K562 (cell line): Measurements from ENCODE around the gene ENKUR. TPM values are rescaled to one million over a fixed set of nuclear protein-coding genes. Genes with fewer than 3 reads are reported as not detected.
A peak's percentile ranks its signal among the peaks of the same experiment; 100 is the strongest.

Experiments
- CAMTA2 ChIP-seq: fragments of 250-450 bp; sonication (Bioruptor Pico); conservative IDR thresholded peaks from 2 replicates; pipeline ENCODE4 v1.5.1; 2022
- E2F6 ChIP-seq, 2 experiments: IDR thresholded peaks; 2 replicates each; pipeline ENCODE4 v1.6.1; 2011; ENCODE audit warnings: borderline replicate concordance in 1 of 2, control low read depth in 1 of 2, low read depth in 1 of 2, low read length in 1 of 2, mild to moderate bottlenecking in 1 of 2, mixed read lengths in 1 of 2, moderate library complexity in 1 of 2; ENCODE audit not compliant: insufficient read depth in 1 of 2, insufficient read length in 1 of 2, poor library complexity in 1 of 2, severe bottlenecking in 1 of 2; ENCODE audit errors: extremely low read depth in 1 of 2
- EZH2 ChIP-seq: IDR thresholded peaks from 2 replicates; pipeline ENCODE4 v1.6.1; 2012; ENCODE audit warnings: low read depth, mild to moderate bottlenecking, inconsistent platforms, low read length, borderline replicate concordance
- HMG20B ChIP-seq: fragments of 250-450 bp; sonication (Bioruptor Pico); IDR thresholded peaks from 2 replicates; pipeline ENCODE4 v1.5.0; 2021; ENCODE audit warnings: mild to moderate bottlenecking
- HNRNPL ChIP-seq: fragments of 200-400 bp; formaldehyde crosslinking; IDR thresholded peaks from 2 replicates; pipeline ENCODE4 v1.6.1; 2017; ENCODE audit warnings: low read depth, mild to moderate bottlenecking, low read length
- IRF2 ChIP-seq: sonication (generic); formaldehyde crosslinking; IDR thresholded peaks from 2 replicates; pipeline ENCODE4 v1.8.1; 2022; ENCODE audit warnings: mild to moderate bottlenecking, missing genetic modification reagents
- JUND ChIP-seq, 2 experiments: IDR thresholded peaks; 2 replicates in 1 of 2; 3 replicates in 1 of 2; pipeline ENCODE4 v1.6.1; 2011; ENCODE audit warnings: borderline replicate concordance in 2 of 2, low read depth in 2 of 2, low read length in 2 of 2, improper control_type of control experiment in 1 of 2, missing biosample characterization in 1 of 2, missing genetic modification characterization in 1 of 2, missing genetic modification reagents in 1 of 2
- NFRKB ChIP-seq: fragments of 450-650 bp; IDR thresholded peaks from 2 replicates; pipeline ENCODE4 v1.6.1; 2016; ENCODE audit warnings: low read depth
- PHB2 ChIP-seq: fragments of 450-650 bp; IDR thresholded peaks from 2 replicates; pipeline ENCODE4 v1.6.1; 2017; ENCODE audit warnings: low read depth
- POLR2H ChIP-seq: IDR thresholded peaks from 2 replicates; pipeline ENCODE4 v1.6.1; 2016; ENCODE audit warnings: missing genetic modification characterization, low read depth, mild to moderate bottlenecking, control low read depth, missing compliant biosample characterization, moderate library complexity
- SPI1 ChIP-seq: IDR thresholded peaks from 2 replicates; pipeline ENCODE4 v1.6.1; 2011; ENCODE audit warnings: low read depth, low read length, control low read depth, borderline replicate concordance
- TAF15 ChIP-seq: fragments of 200-400 bp; formaldehyde crosslinking; IDR thresholded peaks from 2 replicates; pipeline ENCODE4 v1.6.1; 2017; ENCODE audit warnings: mild to moderate bottlenecking, low read depth, low read length, moderate library complexity
- XRCC3 ChIP-seq: fragments of 450-650 bp; IDR thresholded peaks from 2 replicates; pipeline ENCODE4 v1.6.1; 2017; ENCODE audit warnings: mild to moderate bottlenecking, moderate library complexity
- ZFP1 ChIP-seq: fragments of 450-650 bp; formaldehyde crosslinking; IDR thresholded peaks from 2 replicates; pipeline ENCODE4 v1.4.0; 2020; ENCODE audit warnings: mild to moderate bottlenecking, mixed read lengths
- ZNF184 ChIP-seq: sonication (generic); formaldehyde crosslinking; IDR thresholded peaks from 2 replicates; pipeline ENCODE4 v1.5.0; 2020; ENCODE audit warnings: missing genetic modification reagents
- ZNF282 ChIP-seq: sonication (generic); formaldehyde crosslinking; IDR thresholded peaks from 2 replicates; pipeline ENCODE4 v1.8.1; 2023; ENCODE audit warnings: missing genetic modification reagents
- polyA plus RNA-seq, 8 experiments: library from polyadenylated mRNA; depleted of rRNA in 4 of 8; stranded (reverse) in 5 of 8; unstranded in 3 of 8; fragments of >200 nt; fragmentation: Nextera tagmentation in 2 of 8; fragmentation: Illumina TruSeq in 1 of 8; extraction: Ambion mirVana in 2 of 8; extraction: Trizol in 1 of 8; gene quantifications; 2 replicates each; pipeline versions ENCODE4 v1.2.1 to v1.2.3, GENCODE V29; 2011 to 2014; ENCODE audit warnings: inconsistent platforms in 1 of 8, missing spikeins in 1 of 8
- total RNA-seq, 7 experiments: library from RNA; depleted of rRNA in 6 of 7; stranded (reverse); fragments of >200 nt in 6 of 7; fragmentation: Illumina TruSeq in 2 of 7; extraction: Trizol in 2 of 7; gene quantifications; 2 replicates each; pipeline versions ENCODE4 v1.2.1 to v1.2.3, GENCODE V29; 2011 to 2021; ENCODE audit warnings: low replicate concordance in 1 of 7
- TF ChIP-seq, protein P1 (sequence below): fragments of 450-650 bp; IDR thresholded peaks from 2 replicates; pipeline ENCODE4 v1.6.1; 2017; ENCODE audit warnings: antibody characterized with exemption, mild to moderate bottlenecking
- TF ChIP-seq, protein P2 (sequence below): fragments of 450-650 bp; formaldehyde crosslinking; IDR thresholded peaks from 2 replicates; pipeline ENCODE4 v1.4.0; 2022; ENCODE audit warnings: missing genetic modification characterization
- TF ChIP-seq, protein P3 (sequence below): fragments of 450-650 bp; IDR thresholded peaks from 2 replicates; pipeline ENCODE4 v1.6.1; 2014; ENCODE audit warnings: low read depth, mild to moderate bottlenecking, moderate library complexity, borderline replicate concordance

ENKUR gene
- total and polyA plus RNA-seq, 9 of the 15 experiments (the other 6 are each of a cell fraction or from before 2014, with no cell fraction given) = 0.06 to 0.46 (median 0.20) TPM

- TF ChIP-seq, protein P1, sequence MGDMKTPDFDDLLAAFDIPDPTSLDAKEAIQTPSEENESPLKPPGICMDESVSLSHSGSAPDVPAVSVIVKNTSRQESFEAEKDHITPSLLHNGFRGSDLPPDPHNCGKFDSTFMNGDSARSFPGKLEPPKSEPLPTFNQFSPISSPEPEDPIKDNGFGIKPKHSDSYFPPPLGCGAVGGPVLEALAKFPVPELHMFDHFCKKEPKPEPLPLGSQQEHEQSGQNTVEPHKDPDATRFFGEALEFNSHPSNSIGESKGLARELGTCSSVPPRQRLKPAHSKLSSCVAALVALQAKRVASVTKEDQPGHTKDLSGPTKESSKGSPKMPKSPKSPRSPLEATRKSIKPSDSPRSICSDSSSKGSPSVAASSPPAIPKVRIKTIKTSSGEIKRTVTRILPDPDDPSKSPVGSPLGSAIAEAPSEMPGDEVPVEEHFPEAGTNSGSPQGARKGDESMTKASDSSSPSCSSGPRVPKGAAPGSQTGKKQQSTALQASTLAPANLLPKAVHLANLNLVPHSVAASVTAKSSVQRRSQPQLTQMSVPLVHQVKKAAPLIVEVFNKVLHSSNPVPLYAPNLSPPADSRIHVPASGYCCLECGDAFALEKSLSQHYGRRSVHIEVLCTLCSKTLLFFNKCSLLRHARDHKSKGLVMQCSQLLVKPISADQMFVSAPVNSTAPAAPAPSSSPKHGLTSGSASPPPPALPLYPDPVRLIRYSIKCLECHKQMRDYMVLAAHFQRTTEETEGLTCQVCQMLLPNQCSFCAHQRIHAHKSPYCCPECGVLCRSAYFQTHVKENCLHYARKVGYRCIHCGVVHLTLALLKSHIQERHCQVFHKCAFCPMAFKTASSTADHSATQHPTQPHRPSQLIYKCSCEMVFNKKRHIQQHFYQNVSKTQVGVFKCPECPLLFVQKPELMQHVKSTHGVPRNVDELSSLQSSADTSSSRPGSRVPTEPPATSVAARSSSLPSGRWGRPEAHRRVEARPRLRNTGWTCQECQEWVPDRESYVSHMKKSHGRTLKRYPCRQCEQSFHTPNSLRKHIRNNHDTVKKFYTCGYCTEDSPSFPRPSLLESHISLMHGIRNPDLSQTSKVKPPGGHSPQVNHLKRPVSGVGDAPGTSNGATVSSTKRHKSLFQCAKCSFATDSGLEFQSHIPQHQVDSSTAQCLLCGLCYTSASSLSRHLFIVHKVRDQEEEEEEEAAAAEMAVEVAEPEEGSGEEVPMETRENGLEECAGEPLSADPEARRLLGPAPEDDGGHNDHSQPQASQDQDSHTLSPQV = 0 out of 2 replicates have a peak, but pooled peaks have one; percentile 38
- TF ChIP-seq ZNF282 (CRISPR knock-in tag) (no peak), NFRKB (no peak), HMG20B (CRISPR knock-in tag) (no peak), IRF2 (CRISPR knock-in tag) (no peak), ZNF184 (no peak), POLR2H (tag) (no peak), PHB2 (no peak), CAMTA2 (CRISPR knock-in tag) (no peak), E2F6 (IDR thresholded peaks at IDR 0.05; ENCODE audit: borderline replicate concordance in 1 of 2, extremely low read depth in 1 of 2, insufficient read depth in 1 of 2, insufficient read length in 1 of 2, low read depth in 1 of 2, low read length in 1 of 2, poor library complexity in 1 of 2, severe bottlenecking in 1 of 2) (no peak), JUND (IDR thresholded peaks at IDR 0.05; ENCODE audit: borderline replicate concordance, low read depth, low read length) (0 out of 2 replicates have a peak, but pooled peaks have one; percentile 22), JUND (tag; IDR thresholded peaks at IDR 0.05; ENCODE audit: borderline replicate concordance, low read depth, low read length) (no peak), HNRNPL (no peak), XRCC3 (no peak), EZH2 (no peak), ZFP1 (CRISPR knock-in tag) (no peak), SPI1 (peak; percentile 3; the same call in 1 of the 2 replicates), TAF15 (no peak)
- TF ChIP-seq, protein P2, sequence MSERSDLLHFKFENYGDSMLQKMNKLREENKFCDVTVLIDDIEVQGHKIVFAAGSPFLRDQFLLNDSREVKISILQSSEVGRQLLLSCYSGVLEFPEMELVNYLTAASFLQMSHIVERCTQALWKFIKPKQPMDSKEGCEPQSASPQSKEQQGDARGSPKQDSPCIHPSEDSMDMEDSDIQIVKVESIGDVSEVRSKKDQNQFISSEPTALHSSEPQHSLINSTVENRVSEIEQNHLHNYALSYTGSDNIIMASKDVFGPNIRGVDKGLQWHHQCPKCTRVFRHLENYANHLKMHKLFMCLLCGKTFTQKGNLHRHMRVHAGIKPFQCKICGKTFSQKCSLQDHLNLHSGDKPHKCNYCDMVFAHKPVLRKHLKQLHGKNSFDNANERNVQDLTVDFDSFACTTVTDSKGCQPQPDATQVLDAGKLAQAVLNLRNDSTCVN (CRISPR knock-in tag) = no peak
- TF ChIP-seq, protein P3, sequence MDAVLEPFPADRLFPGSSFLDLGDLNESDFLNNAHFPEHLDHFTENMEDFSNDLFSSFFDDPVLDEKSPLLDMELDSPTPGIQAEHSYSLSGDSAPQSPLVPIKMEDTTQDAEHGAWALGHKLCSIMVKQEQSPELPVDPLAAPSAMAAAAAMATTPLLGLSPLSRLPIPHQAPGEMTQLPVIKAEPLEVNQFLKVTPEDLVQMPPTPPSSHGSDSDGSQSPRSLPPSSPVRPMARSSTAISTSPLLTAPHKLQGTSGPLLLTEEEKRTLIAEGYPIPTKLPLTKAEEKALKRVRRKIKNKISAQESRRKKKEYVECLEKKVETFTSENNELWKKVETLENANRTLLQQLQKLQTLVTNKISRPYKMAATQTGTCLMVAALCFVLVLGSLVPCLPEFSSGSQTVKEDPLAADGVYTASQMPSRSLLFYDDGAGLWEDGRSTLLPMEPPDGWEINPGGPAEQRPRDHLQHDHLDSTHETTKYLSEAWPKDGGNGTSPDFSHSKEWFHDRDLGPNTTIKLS = no peak
Observed at GRCh38 chr10:25047591-25048301, 31.8 kb upstream of the ENKUR start (continued).
